ENCODE results near the gene AHNAK.

DNA sequence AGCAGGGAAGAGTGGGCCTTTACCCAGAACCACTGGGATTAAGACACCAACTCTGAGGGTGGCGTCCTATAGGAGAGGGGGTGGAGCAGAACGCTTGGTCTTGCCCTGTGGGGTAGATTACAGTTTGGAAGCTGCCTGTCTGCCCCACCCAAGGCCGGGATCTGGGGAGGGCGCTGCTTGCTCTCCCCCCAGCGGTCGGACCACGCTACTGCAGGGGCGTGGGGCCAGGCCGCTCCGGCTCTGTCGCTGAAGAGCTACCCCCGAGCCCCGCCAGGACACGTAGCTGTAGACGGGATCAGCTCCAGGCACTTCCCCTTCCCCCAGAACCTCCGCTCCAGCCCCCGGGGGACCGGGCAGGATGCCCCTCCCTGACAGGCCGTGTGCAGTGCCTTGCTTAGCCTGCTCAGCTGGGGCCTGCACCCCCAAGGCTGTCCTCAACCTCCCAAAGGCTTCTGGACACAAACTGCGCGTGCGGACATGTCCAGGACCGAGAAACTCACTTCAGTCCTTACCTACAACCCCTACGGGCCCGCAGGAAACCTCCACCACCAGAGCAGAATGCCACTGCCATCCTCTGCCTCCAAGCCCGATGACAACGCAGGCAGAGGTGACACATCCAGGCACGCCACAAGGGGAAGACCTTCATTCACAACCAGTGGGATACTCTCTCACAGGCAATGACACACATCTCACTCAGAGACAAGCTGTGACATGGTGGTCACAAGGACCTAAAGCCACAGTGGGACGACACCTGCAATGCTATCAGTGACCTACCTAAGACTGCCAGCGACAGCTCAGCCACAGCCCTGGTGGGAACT is 3.6 kb downstream of the AHNAK start:
- TF ChIP-seq, protein P1, sequence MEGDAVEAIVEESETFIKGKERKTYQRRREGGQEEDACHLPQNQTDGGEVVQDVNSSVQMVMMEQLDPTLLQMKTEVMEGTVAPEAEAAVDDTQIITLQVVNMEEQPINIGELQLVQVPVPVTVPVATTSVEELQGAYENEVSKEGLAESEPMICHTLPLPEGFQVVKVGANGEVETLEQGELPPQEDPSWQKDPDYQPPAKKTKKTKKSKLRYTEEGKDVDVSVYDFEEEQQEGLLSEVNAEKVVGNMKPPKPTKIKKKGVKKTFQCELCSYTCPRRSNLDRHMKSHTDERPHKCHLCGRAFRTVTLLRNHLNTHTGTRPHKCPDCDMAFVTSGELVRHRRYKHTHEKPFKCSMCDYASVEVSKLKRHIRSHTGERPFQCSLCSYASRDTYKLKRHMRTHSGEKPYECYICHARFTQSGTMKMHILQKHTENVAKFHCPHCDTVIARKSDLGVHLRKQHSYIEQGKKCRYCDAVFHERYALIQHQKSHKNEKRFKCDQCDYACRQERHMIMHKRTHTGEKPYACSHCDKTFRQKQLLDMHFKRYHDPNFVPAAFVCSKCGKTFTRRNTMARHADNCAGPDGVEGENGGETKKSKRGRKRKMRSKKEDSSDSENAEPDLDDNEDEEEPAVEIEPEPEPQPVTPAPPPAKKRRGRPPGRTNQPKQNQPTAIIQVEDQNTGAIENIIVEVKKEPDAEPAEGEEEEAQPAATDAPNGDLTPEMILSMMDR (conservative IDR thresholded peaks at IDR 0.05 in 1 of 2, IDR thresholded peaks at IDR 0.05 in 1 of 2; ENCODE audit: low read depth in 1 of 2, low read length in 2 of 2) = peak; percentile 95 to 97
- TF ChIP-seq EZH2 (IDR thresholded peaks at IDR 0.05; ENCODE audit: low read length, missing control alignments) = no peak

Measured in fibroblast of lung (primary cell).